ENCODE measurements around the gene ABO. TPM values are rescaled to one million over a fixed set of nuclear protein-coding genes. Genes with fewer than 3 reads are reported as not detected.

Gene ABO
- total and polyA plus RNA-seq, 9 of the 15 experiments (the other 6 are each of a cell fraction or from before 2014, with no cell fraction given): 5.0 to 21.9 (median 11.9) TPM

GRCh38 chr9:133275105-133276000 is at the start of gene ABO (continued):
- TF ChIP-seq RERE (CRISPR knock-in tag; IDR thresholded peaks at IDR 0.05; ENCODE audit: borderline replicate concordance) (no peak), NCOR1 (IDR thresholded peaks at IDR 0.05) (no peak), E2F6 (IDR thresholded peaks at IDR 0.05; ENCODE audit: borderline replicate concordance in 1 of 2, extremely low read depth in 1 of 2, insufficient read depth in 1 of 2, insufficient read length in 1 of 2, low read depth in 1 of 2, low read length in 1 of 2, poor library complexity in 1 of 2, severe bottlenecking in 1 of 2) (peak; percentile 27 to 68), ZNF77 (CRISPR knock-in tag; IDR thresholded peaks at IDR 0.05) (no peak), PHTF2 (CRISPR knock-in tag; IDR thresholded peaks at IDR 0.05) (no peak), BRF1 (IDR thresholded peaks at IDR 0.05; ENCODE audit: borderline replicate concordance, extremely low read depth, insufficient read length) (no peak), RBM25 (IDR thresholded peaks at IDR 0.05; ENCODE audit: low read depth, low read length, severe bottlenecking) (peak; percentile 18), ZNF696 (CRISPR knock-in tag; conservative IDR thresholded peaks at IDR 0.05) (no peak), NONO (IDR thresholded peaks at IDR 0.05; ENCODE audit: low read depth in 2 of 2, low read length in 1 of 2) (peak; percentile 15 to 79), HDAC6 (IDR thresholded peaks at IDR 0.05; ENCODE audit: low read depth, low read length) (no peak), DMBX1 (CRISPR knock-in tag; IDR thresholded peaks at IDR 0.05; ENCODE audit: borderline replicate concordance) (no peak), NR0B1 (IDR thresholded peaks at IDR 0.05; ENCODE audit: partially characterized antibody) (no peak), DEAF1 (CRISPR knock-in tag; IDR thresholded peaks at IDR 0.05) (no peak), GABPB1 (CRISPR knock-in tag; IDR thresholded peaks at IDR 0.05) (peak; percentile 35), TCF7 (IDR thresholded peaks at IDR 0.05; ENCODE audit: borderline replicate concordance) (no peak), KAT2B (IDR thresholded peaks at IDR 0.05; ENCODE audit: low read depth, low read length) (no peak)

Measured in K562 (cell line).